ENCODE results near the gene ABCB6.
"Not testable (repeated sequence)": the region's sequence is repeated elsewhere in the genome, so short reads cannot be mapped to it uniquely, and the experiment has no call there.

Gene ABCB6

DNA sequence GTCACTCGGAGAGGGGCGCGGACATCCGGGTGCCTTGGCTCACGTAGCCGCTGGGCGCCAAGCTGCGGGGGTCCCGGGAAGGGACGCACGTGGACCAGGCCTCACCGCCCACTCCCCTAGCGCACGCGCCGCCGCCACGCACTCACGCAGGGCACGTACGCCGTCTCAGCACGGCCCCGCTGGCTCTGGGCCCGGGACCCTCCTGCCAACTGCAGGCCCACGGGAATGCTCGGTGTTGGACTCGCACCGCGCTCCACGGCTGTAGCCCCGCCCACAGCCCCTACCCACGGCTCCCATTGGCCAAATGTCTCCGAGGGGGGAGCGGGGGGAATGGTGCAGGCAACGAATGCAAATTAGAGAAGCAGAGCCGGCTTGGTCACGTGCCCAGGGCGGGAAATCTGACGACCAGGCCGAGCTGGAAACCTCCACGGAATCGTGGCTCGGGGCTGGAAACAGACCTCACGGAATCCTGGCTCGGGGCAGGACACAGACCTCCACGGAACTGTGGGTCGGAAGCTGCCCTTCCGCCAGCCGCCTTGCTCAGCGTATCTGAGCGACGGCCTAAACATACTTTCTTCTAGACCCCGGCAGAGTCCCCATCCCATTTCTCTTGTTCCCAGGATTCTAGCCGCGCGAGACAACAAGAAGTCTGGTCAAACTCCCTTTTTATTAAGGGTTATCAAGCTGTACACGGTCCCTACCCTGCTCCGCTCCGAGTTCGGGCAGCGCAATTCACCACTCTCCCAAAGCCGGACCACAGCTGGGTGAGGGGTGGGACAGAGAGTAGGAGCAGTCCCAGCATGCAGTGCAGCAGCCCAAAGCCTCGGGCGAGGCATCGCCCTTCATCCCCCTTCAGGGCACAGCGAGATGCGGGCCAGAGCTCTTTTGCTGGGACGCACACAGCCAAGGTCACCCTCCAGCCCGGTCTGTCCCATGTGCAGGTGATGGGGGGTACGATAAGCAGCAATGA is at the start of gene ABCB6:
Gene ABCB6 (minus strand): TSS at position 227 of the 970 bp plus-strand sequence. CDS start 285 bp downstream, outside the sequence.
- peak; percentile 47 to 94 (median 78) for DNase-seq (ENCODE audit: low read depth in 4 of 4, low spot score in 1 of 4)

DNA sequence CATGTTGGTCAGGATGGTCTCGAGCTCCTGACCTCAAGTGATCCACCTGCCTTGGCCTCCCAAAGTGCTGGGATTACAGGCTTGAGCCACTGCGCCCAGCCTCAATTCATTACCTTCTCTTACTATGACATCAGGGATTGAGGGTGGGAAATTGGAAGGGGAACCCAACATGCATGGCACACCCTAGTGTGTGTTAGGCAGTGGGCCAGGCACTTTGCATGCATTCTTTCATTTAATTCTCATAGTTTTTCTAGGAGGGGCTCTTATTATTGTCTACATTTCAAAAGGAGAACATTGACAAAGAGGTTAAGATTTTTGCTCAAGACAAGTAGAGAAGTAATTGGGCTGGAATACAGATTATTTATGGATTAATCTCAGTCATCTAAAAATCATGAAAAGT is 49.5 kb upstream of the ABCB6 start:
- no peak for DNase-seq (ENCODE audit: low read depth in 4 of 4, low spot score in 1 of 4)

- no peak for DNase-seq (ENCODE audit: low read depth in 4 of 4, low spot score in 1 of 4)
Measured at GRCh38 chr2:219266886-219267285, 48.1 kb upstream of the ABCB6 start.

DNA sequence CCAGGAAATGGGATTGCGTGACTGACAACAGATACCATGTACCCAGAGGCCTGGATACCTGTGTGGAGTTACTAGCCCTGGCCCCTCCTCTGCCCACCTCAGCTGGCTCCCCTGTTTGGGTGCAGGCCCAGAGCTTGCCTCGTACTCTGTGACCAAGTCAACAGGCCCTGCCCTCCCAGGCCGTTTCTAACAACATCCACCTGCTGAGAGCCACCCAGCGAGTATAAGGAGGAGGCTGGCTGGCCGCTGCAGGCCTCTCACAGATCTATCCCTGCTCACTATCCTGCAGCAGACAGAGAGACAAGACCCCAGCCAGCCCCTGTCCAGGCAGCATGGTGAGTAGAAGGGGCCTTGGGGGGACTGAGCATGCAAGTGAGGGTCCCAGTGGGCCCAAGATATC is 47.5 kb upstream of the ABCB6 start:
- DNase-seq (ENCODE audit: low read depth in 4 of 4, low spot score in 1 of 4): no peak

GRCh38 chr2:219261024-219261855 is 42.5 kb upstream of the ABCB6 start:
- DNase-seq (ENCODE audit: low read depth in 4 of 4, low spot score in 1 of 4): no peak

- not testable (repeated sequence) for DNase-seq (ENCODE audit: low read depth in 4 of 4, low spot score in 1 of 4)
Measured at GRCh38 chr2:219258942-219259341, 40.2 kb upstream of the ABCB6 start.

- DNase-seq (ENCODE audit: low read depth in 4 of 4, low spot score in 1 of 4): no peak
Measured at GRCh38 chr2:219254590-219255201, 35.9 kb upstream of the ABCB6 start.

DNA sequence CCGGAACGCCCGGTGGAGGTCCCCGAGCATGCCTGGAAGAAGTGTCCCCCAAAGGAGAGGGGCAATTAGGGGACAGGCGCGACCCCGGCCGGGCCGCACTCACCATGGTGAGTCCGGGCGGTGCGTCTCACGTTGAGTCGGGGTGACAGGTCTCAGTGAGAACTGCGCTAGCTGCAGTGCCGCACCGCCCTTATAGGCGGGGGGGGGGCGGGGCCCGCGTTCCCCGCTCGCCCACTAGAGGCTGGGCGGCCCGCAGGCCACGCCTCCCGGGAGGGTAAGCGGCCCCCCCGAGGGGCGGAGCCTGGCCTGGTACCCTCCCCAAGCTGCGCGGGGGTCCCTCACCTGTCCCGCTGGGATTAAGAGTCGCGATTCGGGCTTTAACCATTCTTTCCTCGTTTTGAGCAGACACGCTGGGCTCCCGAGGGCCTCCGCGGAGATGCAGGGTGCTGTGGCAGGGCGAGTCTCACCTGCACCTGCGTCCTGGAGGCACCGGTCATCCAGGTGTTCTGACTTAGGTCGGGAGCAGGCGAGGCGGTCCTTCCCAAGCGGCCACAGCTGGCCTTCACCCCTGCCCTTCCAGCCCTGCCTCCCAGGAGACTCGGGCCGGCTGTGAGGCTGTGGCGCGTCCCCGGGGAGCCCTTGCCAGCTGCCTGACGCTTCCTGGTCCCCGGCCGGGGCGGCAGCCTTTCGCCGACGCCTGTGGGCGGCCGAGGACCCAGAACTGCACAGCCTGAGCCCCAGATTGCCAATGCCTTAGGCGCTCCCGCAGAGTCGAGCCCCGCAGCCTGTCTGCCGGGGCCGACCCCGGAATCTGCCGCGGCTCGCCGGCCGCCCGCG is 35.2 kb upstream of the ABCB6 start, which contains the start of gene TUBA4A:
Gene TUBA4A (minus strand): TSS at position 166 of the 837 bp plus-strand sequence. CDS start 60 bp downstream, at position 106.
- peak; percentile 74 to 92 (median 83) for DNase-seq (ENCODE audit: low read depth in 4 of 4, low spot score in 1 of 4)

DNA sequence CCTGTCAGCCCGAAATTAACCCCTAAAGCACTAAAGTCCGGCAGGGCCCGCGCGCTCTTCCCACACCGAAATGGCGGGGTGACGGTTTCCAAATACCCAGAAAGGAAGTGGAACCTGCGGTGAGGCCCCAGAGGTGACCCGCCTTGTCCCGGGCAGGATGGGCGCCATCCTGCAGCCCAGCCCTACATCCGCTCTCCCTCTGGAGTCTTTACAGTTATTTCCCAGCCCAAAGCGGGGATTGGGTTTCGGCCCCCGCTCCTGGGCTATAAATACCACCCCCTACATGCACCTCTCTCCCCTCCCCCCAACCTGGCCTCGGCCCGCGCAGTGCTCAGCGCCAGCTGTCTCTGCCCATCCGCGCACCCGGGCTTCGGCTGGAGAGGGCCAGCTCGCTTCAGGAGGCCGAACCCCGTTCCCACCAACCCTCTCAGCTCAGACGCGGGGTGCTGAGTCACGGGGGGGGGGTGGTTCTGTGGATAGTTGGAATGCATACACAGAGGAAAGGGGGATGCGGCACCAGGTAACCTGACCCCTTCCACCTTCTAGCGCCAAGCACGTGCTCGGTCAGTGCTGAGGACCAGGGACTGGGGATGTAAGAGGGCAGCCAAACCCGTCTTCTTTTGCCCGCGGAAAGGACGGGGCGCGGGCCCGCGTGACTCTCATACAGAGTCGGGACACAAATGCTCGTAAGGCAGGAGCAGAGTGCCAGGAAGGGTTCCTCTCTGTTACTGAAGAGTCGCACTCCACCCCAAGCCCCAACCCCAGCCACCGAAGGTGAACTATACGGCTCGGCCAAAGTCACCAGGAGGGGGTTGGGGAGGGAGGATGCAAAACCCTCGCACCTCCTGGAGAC is 34.4 kb upstream of the ABCB6 start, which contains the start of gene TUBA4B:
Gene TUBA4B (plus strand): TSS at position 344 of the 853 bp plus-strand sequence. CDS start 165 bp downstream, at position 509.
- DNase-seq (ENCODE audit: low read depth in 4 of 4, low spot score in 1 of 4): peak in 1 of 4 experiments; percentile 50

DNA sequence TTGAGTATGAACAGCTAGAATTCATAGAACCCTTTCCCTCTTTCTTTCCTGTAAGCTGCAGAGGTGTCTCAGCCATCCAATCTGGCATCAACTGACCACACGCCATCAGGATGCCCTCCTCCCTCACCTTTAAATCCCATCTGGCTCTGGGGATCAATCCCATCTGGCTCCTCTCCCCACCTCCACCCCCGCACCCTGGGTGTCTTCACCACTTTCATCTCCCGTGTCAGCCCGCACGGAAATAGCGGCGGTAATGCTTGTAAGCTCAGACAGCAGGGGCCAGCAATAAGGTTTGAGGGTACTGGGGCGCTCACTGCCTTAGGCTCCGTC is 33.8 kb upstream of the ABCB6 start:
- DNase-seq (ENCODE audit: low read depth in 4 of 4, low spot score in 1 of 4): peak in 1 of 4 experiments; percentile 14

DNA sequence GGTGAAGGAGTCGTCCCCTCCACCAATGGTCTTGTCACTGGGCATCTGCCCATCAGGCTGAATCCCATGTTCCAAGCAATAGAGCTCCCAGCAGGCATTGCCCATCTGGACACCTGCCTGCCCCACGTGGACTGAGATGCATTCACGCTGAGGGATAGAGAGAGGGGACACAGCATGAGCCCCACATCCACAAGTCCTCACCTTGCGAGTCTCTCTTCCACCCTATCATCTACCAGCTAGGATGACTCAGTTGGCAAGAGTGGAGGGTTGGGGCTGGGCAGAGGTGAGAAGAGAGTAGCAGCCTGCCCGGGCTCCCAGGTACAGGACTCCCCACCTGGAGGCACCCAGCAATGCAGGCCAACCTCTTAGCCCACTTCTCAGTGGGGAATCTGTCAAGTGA is 33.3 kb upstream of the ABCB6 start:
- peak in 1 of 4 experiments; percentile 21 for DNase-seq (ENCODE audit: low read depth in 4 of 4, low spot score in 1 of 4)

DNA sequence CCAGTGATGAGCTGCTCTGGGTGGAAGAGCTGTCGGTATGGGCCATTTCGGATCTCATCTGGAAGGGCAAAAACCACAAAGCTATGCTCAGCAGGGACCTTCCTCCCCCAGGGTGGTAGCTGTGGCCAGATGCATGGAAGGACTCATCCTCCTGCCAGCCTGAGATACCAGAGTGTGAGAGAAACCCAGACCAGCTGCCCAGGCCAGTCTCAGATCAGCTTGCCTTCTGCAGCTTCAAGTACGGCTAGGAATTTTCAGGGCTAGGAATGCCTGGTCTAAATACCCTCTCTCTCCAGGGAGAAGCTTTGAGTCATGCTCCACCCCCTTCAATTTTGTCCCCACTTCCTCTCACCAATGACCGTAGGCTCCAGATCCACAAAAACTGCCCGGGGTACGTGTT is 32.9 kb upstream of the ABCB6 start:
- no peak for DNase-seq (ENCODE audit: low read depth in 4 of 4, low spot score in 1 of 4)

- no peak for DNase-seq (ENCODE audit: low read depth in 4 of 4, low spot score in 1 of 4)
Measured at GRCh38 chr2:219250049-219250781, 31.5 kb upstream of the ABCB6 start.

DNA sequence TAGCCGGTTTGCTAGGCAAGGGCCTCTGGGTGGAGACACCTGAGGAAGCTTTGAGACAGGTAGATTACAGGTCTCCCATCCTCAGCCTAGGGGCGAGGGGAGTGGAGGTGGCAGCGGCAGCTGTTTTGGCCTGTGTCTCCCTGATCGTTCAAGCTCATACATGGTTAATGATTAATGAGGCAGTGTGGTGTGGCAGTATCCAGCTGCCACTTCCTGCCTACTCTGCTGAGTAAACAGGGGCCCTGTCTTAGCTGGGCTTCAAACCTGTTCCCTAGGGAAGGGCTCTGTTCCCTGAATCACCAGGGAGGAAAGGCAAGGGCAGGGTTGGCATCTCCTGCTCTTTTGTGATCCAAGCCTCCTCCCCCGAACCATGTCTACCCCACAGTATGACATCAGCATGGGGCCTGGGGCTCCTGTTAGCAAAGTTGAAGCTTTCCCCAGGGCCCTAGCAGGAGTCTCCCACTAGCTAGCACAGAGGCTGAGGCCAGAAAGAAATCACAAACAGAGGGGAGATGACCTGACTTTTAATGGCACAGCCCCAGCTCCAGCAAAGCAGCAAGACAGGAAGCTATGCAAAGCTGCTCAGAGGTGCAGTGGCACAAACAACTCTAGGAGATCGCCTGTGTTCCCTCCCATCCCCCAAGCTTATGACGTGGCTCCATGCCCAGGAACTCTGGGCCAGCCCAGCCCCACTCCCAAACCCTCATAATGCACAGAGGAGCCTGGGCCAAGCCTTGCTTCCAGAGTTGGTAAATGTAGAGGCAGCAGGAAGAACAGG is 30.6 kb upstream of the ABCB6 start:
- DNase-seq (ENCODE audit: low read depth in 4 of 4, low spot score in 1 of 4): no peak

- no peak for DNase-seq (ENCODE audit: low read depth in 4 of 4, low spot score in 1 of 4)
Measured at GRCh38 chr2:219248845-219249202, 30.1 kb upstream of the ABCB6 start.

GRCh38 chr2:219247678-219248642 is 29.2 kb upstream of the ABCB6 start:
- DNase-seq (ENCODE audit: low read depth in 4 of 4, low spot score in 1 of 4): peak in 2 of 4 experiments; percentile 35 to 42

DNA sequence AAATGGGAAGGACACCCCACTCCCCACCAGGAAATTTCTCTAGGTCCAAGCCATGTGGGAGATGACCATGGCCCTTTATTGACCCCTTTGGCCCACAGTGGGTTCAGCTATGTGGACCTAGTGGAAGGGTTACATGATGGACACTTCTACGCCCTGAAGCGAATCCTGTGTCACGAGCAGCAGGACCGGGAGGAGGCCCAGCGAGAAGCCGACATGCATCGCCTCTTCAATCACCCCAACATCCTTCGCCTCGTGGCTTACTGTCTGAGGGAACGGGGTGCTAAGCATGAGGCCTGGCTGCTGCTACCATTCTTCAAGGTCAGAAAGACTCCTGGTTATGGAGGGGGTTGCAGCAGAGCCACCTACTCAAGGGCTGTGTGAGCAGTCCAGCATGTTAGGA is 27.8 kb upstream of the ABCB6 start:
- no peak for DNase-seq (ENCODE audit: low read depth in 4 of 4, low spot score in 1 of 4)

All from stimulated activated CD4-positive, alpha-beta T cell treated with anti-CD3 and anti-CD28 coated beads, Interleukin-1b, Interleukin-23, amount 100 ng/mL, for 24 hours (primary cell).